Measurements from ENCODE around the gene ADAM12. TPM values are rescaled to one million over a fixed set of nuclear protein-coding genes. Genes with fewer than 3 reads are reported as not detected.

ADAM12 gene
- total RNA-seq, 1 donor from 2014 or later: 82.4 TPM

- no peaks in the 10 kb centered on the region for H3K9me3 Mint-ChIP-seq
- H3K4me3 Mint-ChIP-seq: no peak overlapping the region
- peaks cover 14% of the 10 kb centered on the region for H3K36me3 Mint-ChIP-seq (ENCODE audit: low read depth)
- H3K4me1 Mint-ChIP-seq: no peaks in the 10 kb centered on the region
- no peak for DNase-seq (ENCODE audit: low read depth, low spot score)
- no peak overlapping the region for H3K27ac Mint-ChIP-seq (ENCODE audit: unreplicated experiment)
- no peak for TF ChIP-seq CTCF (conservative IDR thresholded peaks at IDR 0.05)
- no peaks in the 10 kb centered on the region for H3K27me3 Mint-ChIP-seq (ENCODE audit: low read depth)
Measured at GRCh38 chr10:126286256-126286780, 102.0 kb downstream of the ADAM12 start.

GRCh38 chr10:126283307-126283706 is 105.0 kb downstream of the ADAM12 start:
- Mint-ChIP-seq H3K27me3 (ENCODE audit: low read depth) (no peaks in the 10 kb centered on the region), H3K36me3 (ENCODE audit: low read depth) (peaks cover 9% of the 10 kb centered on the region), H3K9me3 (no peaks in the 10 kb centered on the region)

GRCh38 chr10:126278851-126279250 is 109.4 kb downstream of the ADAM12 start:
- Mint-ChIP-seq H3K36me3 (ENCODE audit: low read depth) (peaks cover 16% of the 10 kb centered on the region), H3K27ac (ENCODE audit: unreplicated experiment) (no peak overlapping the region), H3K4me3 (no peak overlapping the region), H3K27me3 (ENCODE audit: low read depth) (no peaks in the 10 kb centered on the region), H3K4me1 (peaks cover 9% of the 10 kb centered on the region), H3K9me3 (peaks cover 2% of the 10 kb centered on the region)
- no peak for DNase-seq (ENCODE audit: low read depth, low spot score)
- TF ChIP-seq CTCF (conservative IDR thresholded peaks at IDR 0.05): no peak

More at GRCh38 chr10:126283307-126283706, 105.0 kb downstream of the ADAM12 start:
- H3K4me3 Mint-ChIP-seq: no peak overlapping the region
- no peak for TF ChIP-seq CTCF (conservative IDR thresholded peaks at IDR 0.05)
- no peak overlapping the region for H3K27ac Mint-ChIP-seq (ENCODE audit: unreplicated experiment)
- no peak for DNase-seq (ENCODE audit: low read depth, low spot score)
- no peaks in the 10 kb centered on the region for H3K4me1 Mint-ChIP-seq

- Mint-ChIP-seq H3K36me3 (ENCODE audit: low read depth) (peaks cover 17% of the 10 kb centered on the region), H3K9me3 (peaks cover 4% of the 10 kb centered on the region), H3K27me3 (ENCODE audit: low read depth) (no peaks in the 10 kb centered on the region), H3K27ac (ENCODE audit: unreplicated experiment) (no peak overlapping the region), H3K4me1 (peaks cover 9% of the 10 kb centered on the region), H3K4me3 (no peak overlapping the region)
- DNase-seq (ENCODE audit: low read depth, low spot score): no peak
- TF ChIP-seq CTCF (conservative IDR thresholded peaks at IDR 0.05): no peak
Measured at GRCh38 chr10:126277181-126277580, 111.1 kb downstream of the ADAM12 start.

GRCh38 chr10:126272526-126272925 is 115.8 kb downstream of the ADAM12 start:
- H3K4me1 Mint-ChIP-seq: peaks cover 5% of the 10 kb centered on the region
- peaks cover 10% of the 10 kb centered on the region for H3K9me3 Mint-ChIP-seq
- H3K36me3 Mint-ChIP-seq (ENCODE audit: low read depth): peaks cover 33% of the 10 kb centered on the region
- H3K27ac Mint-ChIP-seq (ENCODE audit: unreplicated experiment): no peak overlapping the region
- DNase-seq (ENCODE audit: low read depth, low spot score): no peak
- H3K27me3 Mint-ChIP-seq (ENCODE audit: low read depth): no peaks in the 10 kb centered on the region
- no peak for TF ChIP-seq CTCF (conservative IDR thresholded peaks at IDR 0.05)
- no peak overlapping the region for H3K4me3 Mint-ChIP-seq

All from neural crest cell (in vitro differentiated cells).